ENCODE measurements around the gene RAPGEF6. TPM values are rescaled to one million over a fixed set of nuclear protein-coding genes. Genes with fewer than 3 reads are reported as not detected.
"Not testable (repeated sequence)": the region's sequence is repeated elsewhere in the genome, so short reads cannot be mapped to it uniquely, and the experiment has no call there.

The RAPGEF6 gene
- total RNA-seq, 1 donor = 161 TPM

DNA sequence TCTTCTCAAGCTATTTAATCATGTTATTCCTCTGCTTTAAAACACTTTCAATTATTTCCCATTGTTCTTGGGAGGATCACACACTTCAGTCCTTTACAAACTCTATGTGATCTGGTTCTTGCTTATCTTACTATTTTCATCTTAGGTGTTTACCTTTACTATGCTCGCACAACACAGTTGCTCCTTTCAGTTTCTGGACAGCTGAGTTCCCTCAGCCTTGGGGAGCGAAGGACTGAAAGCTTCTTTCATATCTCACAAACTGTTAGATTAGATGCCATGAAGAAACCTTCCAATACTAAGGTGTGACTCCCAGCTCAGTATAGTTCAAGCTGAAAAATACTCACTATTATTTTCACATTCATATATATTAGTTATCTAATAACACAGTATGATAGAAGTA is 253.3 kb downstream of the RAPGEF6 start:
- Histone ChIP-seq H3K9me3 (ENCODE audit: low read depth, low read length) (no peaks in the 10 kb centered on the region), H3K4me3 (ENCODE audit: low read length) (no peak overlapping the region), H3K27me3 (ENCODE audit: insufficient read depth, low read length) (no peaks in the 10 kb centered on the region), H3K4me1 (ENCODE audit: insufficient read depth, low read length) (peaks cover 63% of the 10 kb centered on the region)

DNA sequence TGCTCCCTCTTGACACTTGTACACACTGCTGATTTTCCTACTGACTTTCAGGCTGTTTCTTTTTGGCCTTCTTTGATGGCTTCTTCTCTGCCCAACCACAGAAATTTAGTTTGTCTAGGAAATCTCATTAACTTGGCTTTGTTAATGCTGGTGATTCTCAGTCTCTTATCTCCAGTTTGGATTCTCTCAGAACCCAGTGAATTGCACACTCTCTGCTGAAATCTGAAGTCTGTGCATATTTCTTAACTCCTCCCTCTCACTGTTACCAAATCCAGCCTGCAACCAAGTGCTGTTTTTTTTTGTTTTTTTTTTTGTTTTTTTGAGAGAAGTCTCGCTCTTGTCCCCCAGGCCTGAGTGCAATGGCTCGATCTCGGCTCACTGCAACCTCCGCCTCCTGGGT is 254.0 kb downstream of the RAPGEF6 start:
- peaks cover 66% of the 10 kb centered on the region for H3K4me1 ChIP-seq (ENCODE audit: insufficient read depth, low read length)
- H3K4me3 ChIP-seq (ENCODE audit: low read length) = no peak overlapping the region
- H3K27me3 ChIP-seq (ENCODE audit: insufficient read depth, low read length) = no peaks in the 10 kb centered on the region
- no peaks in the 10 kb centered on the region for H3K9me3 ChIP-seq (ENCODE audit: low read depth, low read length)

DNA sequence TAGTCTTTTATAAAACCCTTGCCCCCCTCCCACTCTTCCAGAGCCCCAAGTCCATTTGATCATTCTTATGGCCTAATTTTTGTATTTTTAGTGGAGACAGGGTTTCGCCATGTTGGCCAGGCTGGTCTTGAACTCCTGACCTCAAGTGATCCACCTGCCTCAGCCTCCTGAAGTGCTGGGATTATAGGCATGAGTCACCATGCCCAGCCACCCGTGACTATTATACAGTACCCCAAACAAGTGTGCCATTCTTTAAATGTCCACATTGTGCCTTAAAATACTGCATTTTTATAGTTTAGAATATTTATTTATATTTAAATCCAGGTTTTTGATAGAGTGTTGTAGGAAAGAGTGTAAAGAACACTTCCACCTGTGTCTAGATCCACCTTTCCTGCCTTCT is 254.8 kb downstream of the RAPGEF6 start:
- H3K4me1 ChIP-seq (ENCODE audit: insufficient read depth, low read length) = peaks cover 69% of the 10 kb centered on the region
- H3K27me3 ChIP-seq (ENCODE audit: insufficient read depth, low read length); H3K9me3 ChIP-seq (ENCODE audit: low read depth, low read length); H3K4me3 ChIP-seq (ENCODE audit: low read length): not testable (repeated sequence)

DNA sequence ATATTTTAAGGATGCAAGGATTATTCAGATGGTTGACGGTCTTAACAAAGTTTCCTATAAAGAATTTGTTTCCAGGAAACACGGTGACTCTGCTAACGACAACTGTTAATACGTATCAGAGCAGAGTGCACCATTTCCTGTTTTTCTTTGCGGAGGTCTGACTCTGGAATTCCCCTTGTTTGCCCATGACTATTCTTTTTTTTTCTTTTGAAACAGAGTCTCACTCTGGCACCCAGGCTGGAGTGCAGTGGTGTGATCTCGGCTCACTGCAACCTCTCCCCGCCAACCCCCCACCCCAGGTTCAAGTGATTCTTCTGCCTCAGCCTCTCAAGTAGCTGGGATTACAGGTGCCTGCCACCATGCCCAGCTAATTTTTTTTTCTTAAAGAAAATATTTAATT is 255.3 kb downstream of the RAPGEF6 start:
- Histone ChIP-seq H3K27me3 (ENCODE audit: insufficient read depth, low read length) (no peaks in the 10 kb centered on the region), H3K9me3 (ENCODE audit: low read depth, low read length) (no peaks in the 10 kb centered on the region), H3K4me1 (ENCODE audit: insufficient read depth, low read length) (peaks cover 69% of the 10 kb centered on the region), H3K4me3 (ENCODE audit: low read length) (no peak overlapping the region)

- H3K9me3 ChIP-seq (ENCODE audit: low read depth, low read length) = no peaks in the 10 kb centered on the region
- H3K4me1 ChIP-seq (ENCODE audit: insufficient read depth, low read length) = peaks cover 67% of the 10 kb centered on the region
- no peak overlapping the region for H3K4me3 ChIP-seq (ENCODE audit: low read length)
- no peaks in the 10 kb centered on the region for H3K27me3 ChIP-seq (ENCODE audit: insufficient read depth, low read length)
Measured at GRCh38 chr5:131378721-131379541, 256.1 kb downstream of the RAPGEF6 start.

DNA sequence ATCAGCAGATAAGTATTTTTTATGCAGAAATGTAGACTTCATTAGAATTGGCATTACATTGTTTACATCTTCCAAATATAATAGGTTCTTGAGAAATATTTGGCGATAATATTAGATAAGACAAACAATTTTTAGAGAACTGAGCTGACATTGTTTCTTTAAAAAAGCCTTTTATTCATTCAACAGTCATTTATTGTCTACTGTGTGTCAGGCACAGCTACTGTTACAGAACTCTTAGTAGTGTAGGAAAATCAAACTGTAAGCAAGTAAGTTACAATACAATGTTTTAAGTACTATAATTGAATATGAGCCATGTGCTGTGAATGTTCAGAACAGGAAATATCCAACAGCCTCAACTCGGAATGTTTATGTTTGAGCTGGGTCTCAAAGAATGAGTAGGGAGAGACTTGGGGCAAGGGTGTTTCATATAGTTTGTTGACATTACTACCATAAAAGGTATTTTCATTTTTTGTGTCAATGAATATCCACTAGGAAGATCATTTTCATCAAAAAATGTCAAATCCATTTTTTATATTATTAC is 257.2 kb downstream of the RAPGEF6 start:
- Histone ChIP-seq H3K9me3 (ENCODE audit: low read depth, low read length) (no peaks in the 10 kb centered on the region), H3K4me1 (ENCODE audit: insufficient read depth, low read length) (peaks cover 70% of the 10 kb centered on the region), H3K27me3 (ENCODE audit: insufficient read depth, low read length) (no peaks in the 10 kb centered on the region), H3K4me3 (ENCODE audit: low read length) (no peak overlapping the region)

DNA sequence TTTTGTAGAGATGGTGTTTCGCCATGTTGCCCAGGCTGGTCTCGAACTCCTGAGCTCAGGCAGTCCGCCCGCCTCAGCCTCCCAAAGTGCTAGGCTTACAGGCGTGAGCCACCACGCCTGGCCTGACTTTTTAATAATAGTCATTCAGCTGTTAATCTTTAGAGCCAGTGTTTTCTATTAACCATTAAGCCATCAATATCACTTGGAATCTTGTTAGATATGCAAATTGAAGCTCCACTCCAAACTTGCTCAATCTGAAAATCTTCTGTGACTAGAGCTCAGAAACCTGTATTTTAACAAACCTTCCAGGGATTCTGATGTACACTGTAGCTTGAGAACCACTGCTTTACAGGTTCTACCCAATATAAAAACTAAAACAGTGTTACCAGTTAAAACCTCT is 257.7 kb downstream of the RAPGEF6 start:
- Histone ChIP-seq H3K4me3 (ENCODE audit: low read length) (no peak overlapping the region), H3K4me1 (ENCODE audit: insufficient read depth, low read length) (peaks cover 68% of the 10 kb centered on the region), H3K9me3 (ENCODE audit: low read depth, low read length) (no peaks in the 10 kb centered on the region), H3K27me3 (ENCODE audit: insufficient read depth, low read length) (no peaks in the 10 kb centered on the region)

DNA sequence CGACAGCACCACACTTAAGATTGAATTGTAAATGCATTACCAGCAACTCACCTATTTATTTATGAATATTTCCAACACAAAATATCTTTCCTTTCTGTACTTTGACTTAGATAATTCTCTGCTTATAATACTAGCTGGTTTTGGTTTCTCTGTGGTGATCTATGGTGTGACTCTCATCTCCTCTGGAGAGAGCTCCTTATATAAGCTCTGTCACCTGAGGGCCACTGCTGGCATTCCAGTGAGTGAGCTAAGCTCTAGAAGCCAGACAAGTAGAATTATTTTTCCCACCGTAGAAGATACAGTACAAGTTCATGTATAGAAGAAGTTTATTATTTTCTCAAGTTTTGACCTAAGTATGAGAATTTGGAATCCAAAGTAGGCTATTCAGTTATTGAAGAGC is 259.7 kb downstream of the RAPGEF6 start:
- Histone ChIP-seq H3K9me3 (ENCODE audit: low read depth, low read length) (no peaks in the 10 kb centered on the region), H3K27me3 (ENCODE audit: insufficient read depth, low read length) (no peaks in the 10 kb centered on the region), H3K4me1 (ENCODE audit: insufficient read depth, low read length) (peaks cover 52% of the 10 kb centered on the region), H3K4me3 (ENCODE audit: low read length) (no peak overlapping the region)

Other genes starting within 250 kb of the RAPGEF6 start
- gene FNIP1, start 161.8 kb upstream of the RAPGEF6 start, total RNA-seq = 77.5 TPM